H1 (cell line): ENCODE measurements around the gene LIPG. TPM values are rescaled to one million over a fixed set of nuclear protein-coding genes. Genes with fewer than 3 reads are reported as not detected.

Experiments used
- CTCF ChIA-PET: fragments of 300-600 bp; sonication (Branson Sonifier 250); formaldehyde crosslinking; loops from one replicate; lab custom pipeline; 2021; ENCODE audit not compliant: partially characterized antibody; lab: Charles Lee
- POLR2A ChIA-PET: fragments of 300-600 bp; sonication (Branson Sonifier 250); formaldehyde crosslinking; loops from one replicate; lab custom pipeline; 2021; ENCODE audit warnings: inconsistent platforms; ENCODE audit not compliant: partially characterized antibody; lab: Charles Lee
- DNase-seq, 2 experiments: peaks; one replicate each; pipeline versions ENCODE4 v3.0.0 to v3.0.0-alpha.2; 2010 to 2022; ENCODE audit warnings: low spot score in 2 of 2, low read depth in 1 of 2, mixed read lengths in 1 of 2
- FAIRE-seq: peaks from 2 replicates; lab custom pipeline; 2011; peaks lifted over from hg19 to GRCh38; lab: Jason Lieb, UNC
- H2AFZ ChIP-seq: 2 replicates; pipeline ENCODE4 v1.8.1; 2012; ENCODE audit warnings: low read length, inconsistent platforms
- H2AK5ac ChIP-seq: 2 replicates; pipeline ENCODE4 v1.6.1; 2013; ENCODE audit warnings: low read depth, low read length
- H2BK120ac ChIP-seq: replicated peaks from 2 replicates; pipeline ENCODE3; 2013; ENCODE audit warnings: low read depth, low read length, inconsistent platforms
- H2BK12ac ChIP-seq: 2 replicates; pipeline ENCODE4 v1.6.1; 2013; ENCODE audit warnings: low read depth, low read length
- H2BK15ac ChIP-seq: 2 replicates; pipeline ENCODE4 v1.6.1; 2013; ENCODE audit warnings: low read length
- H2BK20ac ChIP-seq: 2 replicates; pipeline ENCODE4 v1.6.1; 2013; ENCODE audit warnings: low read length
- H2BK5ac ChIP-seq: 2 replicates; pipeline ENCODE4 v1.6.1; 2013; ENCODE audit warnings: low read depth, low read length
- H3K14ac ChIP-seq: 2 replicates; pipeline ENCODE4 v1.6.1; 2013; ENCODE audit warnings: inconsistent platforms; ENCODE audit not compliant: insufficient read length
- H3K18ac ChIP-seq: 2 replicates; pipeline ENCODE4 v1.6.1; 2013; ENCODE audit warnings: low read length; ENCODE audit errors: extremely low read depth
- H3K23ac ChIP-seq: 2 replicates; pipeline ENCODE4 v1.6.1; 2013; ENCODE audit warnings: inconsistent platforms; ENCODE audit not compliant: insufficient read length
- H3K23me2 ChIP-seq: 2 replicates; pipeline ENCODE4 v1.6.1; 2013; ENCODE audit warnings: low read depth, low read length
- H3K27ac ChIP-seq: 2 replicates; pipeline ENCODE4 v1.6.1; 2011; ENCODE audit warnings: low read depth, low read length, inconsistent platforms
- H3K27me3 ChIP-seq, 4 experiments: replicated peaks in 1 of 4; 1 replicate in 1 of 4; 2 replicates in 3 of 4; pipeline versions ENCODE4 v1.6.1 to v1.8.1; 2011 to 2013; ENCODE audit warnings: low read length in 3 of 4, mild to moderate bottlenecking in 3 of 4, inconsistent platforms in 2 of 4, mixed read lengths in 2 of 4, moderate library complexity in 1 of 4; ENCODE audit not compliant: control insufficient read depth in 3 of 4, insufficient read depth in 3 of 4; ENCODE audit errors: extremely low read depth in 1 of 4
- H3K36me3 ChIP-seq, 4 experiments: 2 replicates each; pipeline versions ENCODE4 v1.6.1 to v1.8.1; 2011 to 2013; ENCODE audit warnings: mild to moderate bottlenecking in 4 of 4, low read length in 3 of 4, moderate library complexity in 2 of 4, control low read depth in 1 of 4, inconsistent platforms in 1 of 4; ENCODE audit not compliant: insufficient read depth in 4 of 4, control insufficient read depth in 2 of 4
- H3K4ac ChIP-seq: replicated peaks from 2 replicates; pipeline ENCODE3; 2013; ENCODE audit warnings: low read length, low read depth, mixed read lengths, inconsistent platforms; ENCODE audit not compliant: insufficient read length
- H3K4me1 ChIP-seq, 4 experiments: replicated peaks in 1 of 4; 1 replicate in 1 of 4; 2 replicates in 3 of 4; pipeline versions ENCODE4 v1.6.1 to v1.8.1; 2011 to 2013; ENCODE audit warnings: low read length in 3 of 4, inconsistent platforms in 2 of 4, mixed read lengths in 1 of 4; ENCODE audit not compliant: insufficient read depth in 4 of 4, control insufficient read depth in 3 of 4
- H3K4me2 ChIP-seq, 2 experiments: 2 replicates each; pipeline versions ENCODE4 v1.6.1 to v1.8.1; 2011 to 2013; ENCODE audit warnings: low read depth in 2 of 2, low read length in 2 of 2, control low read depth in 1 of 2, inconsistent platforms in 1 of 2, mild to moderate bottlenecking in 1 of 2; ENCODE audit not compliant: insufficient read depth in 1 of 2
- H3K4me3 ChIP-seq, 4 experiments: fragments of 200-600, 300-600 bp in 1 of 4; sonication (generic), shearing (Covaris generic), sonication (Bioruptor Twin) in 1 of 4; 2 replicates each; pipeline versions ENCODE4 v1.5.1 to v1.8.1; 2011 to 2016; ENCODE audit warnings: low read length in 4 of 4, low read depth in 3 of 4, control low read depth in 2 of 4, inconsistent platforms in 2 of 4, mild to moderate bottlenecking in 2 of 4, mixed read lengths in 1 of 4, moderate library complexity in 1 of 4; ENCODE audit not compliant: insufficient read depth in 2 of 4; ENCODE audit errors: extremely low read depth in 1 of 4
- H3K56ac ChIP-seq: replicated peaks from 2 replicates; pipeline ENCODE3; 2013; ENCODE audit warnings: low read depth, mild to moderate bottlenecking, mixed read lengths, low read length, inconsistent platforms; ENCODE audit not compliant: insufficient read length
- H3K79me1 ChIP-seq: 2 replicates; pipeline ENCODE4 v1.6.1; 2013; ENCODE audit warnings: low read depth, low read length, control low read depth
- H3K79me2 ChIP-seq, 2 experiments: 2 replicates each; pipeline versions ENCODE4 v1.6.1 to v1.8.1; 2012 to 2013; ENCODE audit warnings: low read length in 2 of 2, mild to moderate bottlenecking in 2 of 2, inconsistent platforms in 1 of 2; ENCODE audit not compliant: insufficient read depth in 2 of 2, control insufficient read depth in 1 of 2
- H3K9ac ChIP-seq, 4 experiments: replicated peaks in 1 of 4; 1 replicate in 1 of 4; 2 replicates in 3 of 4; pipeline versions ENCODE4 v1.6.1 to v1.8.1; 2011 to 2013; ENCODE audit warnings: low read depth in 3 of 4, low read length in 3 of 4, control low read depth in 2 of 4, mild to moderate bottlenecking in 2 of 4, moderate library complexity in 2 of 4, inconsistent platforms in 1 of 4; ENCODE audit errors: extremely low read depth in 1 of 4
- H3K9me3 ChIP-seq, 2 experiments: 2 replicates each; pipeline versions ENCODE4 v1.6.1 to v1.8.1; 2012 to 2013; ENCODE audit warnings: mild to moderate bottlenecking in 2 of 2, moderate library complexity in 2 of 2, control low read depth in 1 of 2, inconsistent platforms in 1 of 2, low read depth in 1 of 2, low read length in 1 of 2, mixed read lengths in 1 of 2; ENCODE audit not compliant: insufficient read depth in 2 of 2
- H4K20me1 ChIP-seq, 2 experiments: replicated peaks in 1 of 2; 2 replicates each; pipeline versions ENCODE3 to v1.8.1; 2011 to 2013; ENCODE audit warnings: inconsistent platforms in 2 of 2, low read length in 2 of 2, mild to moderate bottlenecking in 1 of 2; ENCODE audit not compliant: insufficient read depth in 2 of 2, control insufficient read depth in 1 of 2
- H4K5ac ChIP-seq: 2 replicates; pipeline ENCODE4 v1.6.1; 2013; ENCODE audit warnings: low read length, low read depth, mixed read lengths, inconsistent platforms; ENCODE audit not compliant: insufficient read length
- H4K8ac ChIP-seq: 2 replicates; pipeline ENCODE4 v1.8.0; 2013; ENCODE audit warnings: mild to moderate bottlenecking, moderate library complexity, low read length, inconsistent platforms; ENCODE audit not compliant: insufficient read depth; ENCODE audit errors: extremely low read depth
- H4K91ac ChIP-seq: replicated peaks from 2 replicates; pipeline ENCODE3; 2013; ENCODE audit warnings: low read length, mixed read lengths, inconsistent platforms; ENCODE audit not compliant: insufficient read length
- E2F6 ChIP-seq: IDR thresholded peaks from 2 replicates; pipeline ENCODE4 v1.6.1; 2012; ENCODE audit warnings: inconsistent platforms
- POLR2A ChIP-seq, 2 experiments: IDR thresholded peaks; 1 replicate in 1 of 2; 2 replicates in 1 of 2; pipeline ENCODE4 v1.6.1; 2011; ENCODE audit warnings: low read depth in 2 of 2, low read length in 2 of 2, mild to moderate bottlenecking in 2 of 2; ENCODE audit errors: control extremely low read depth in 1 of 2
- WGBS, 2 experiments: shearing (Covaris generic) in 1 of 2; methylation state at CpG; one replicate each; pipeline versions ENCODE4 v1.1.6 to v1.1.7; 2013 to 2015; ENCODE audit warnings: low lambda C conversion rate in 2 of 2, mixed read lengths in 2 of 2, inconsistent platforms in 1 of 2, low coverage in 1 of 2, missing lambda C conversion rate in 1 of 2; ENCODE audit not compliant: insufficient replicate concordance in 2 of 2, insufficient coverage in 1 of 2, insufficient read length in 1 of 2; ENCODE audit errors: extremely low coverage in 1 of 2, missing lambda C conversion rate in 1 of 2; 5-methylcytosine and 5-hydroxymethylcytosine counted together
- polyA plus RNA-seq, 7 experiments: library from polyadenylated mRNA; depleted of rRNA in 3 of 7; stranded (reverse) in 5 of 7; unstranded in 2 of 7; fragments of >200 nt in 5 of 7; fragments of 200-250 nt in 2 of 7; gene quantifications; 1 replicate in 5 of 7; 2 replicates in 1 of 7; 4 replicates in 1 of 7; pipeline versions ENCODE4 v1.2.1 to v1.2.3, GENCODE V29; 2011 to 2013; ENCODE audit warnings: missing spikeins in 2 of 7, mixed read lengths in 2 of 7
- total RNA-seq: library from RNA; stranded (reverse); fragmentation: NEBNext Ultra II Directional; extraction: Animal tissue kit (Norgen Biotek cat#: 25700); gene quantifications from 2 replicates; pipeline ENCODE4 v1.2.1, GENCODE V29; 2021

The LIPG gene
- total and polyA plus RNA-seq, 2 of the 8 experiments (the other 6 are each of a cell fraction or from before 2014, with no cell fraction given), result 9.2 to 9.8 TPM

GRCh38 chr18:49640741-49641140 lies 78.9 kb downstream of the LIPG start:
- H3K27ac ChIP-seq, result no peak overlapping the region
- no peaks in the 10 kb centered on the region for H4K20me1 ChIP-seq
- peak; percentile 47; the same call in 1 of the 2 replicates for TF ChIP-seq E2F6
- no peak for TF ChIP-seq POLR2A (IDR thresholded peaks at IDR 0.05; ENCODE audit: control extremely low read depth in 1 of 2, low read depth in 2 of 2, low read length in 2 of 2)
- H3K56ac ChIP-seq, result no peak overlapping the region
- no peak for DNase-seq
- no peaks in the 10 kb centered on the region for H3K79me2 ChIP-seq
- no peaks in the 10 kb centered on the region for H3K27me3 ChIP-seq
- no peak overlapping the region for H3K4ac ChIP-seq
- no peak overlapping the region; a peak in 1 of 7 replicates for H3K9ac ChIP-seq
- H2BK120ac ChIP-seq, result no peak overlapping the region
- H3K4me3 ChIP-seq, result no peak overlapping the region
- H2AFZ ChIP-seq, result peak overlapping the region; percentile 53; the same call in 1 of the 2 replicates
- no peak for FAIRE-seq
- no peak overlapping the region for H3K14ac ChIP-seq
- H3K79me1 ChIP-seq, result no peaks in the 10 kb centered on the region
- 73% methylated on average over 6 of the region's 6 CpGs; no CpG with 5 or more reads in 1 of the 2 experiments for WGBS, 2 experiments
- ChIA-PET POLR2A (no interaction called here), CTCF (interaction anchor here (0.7 to 2.2 kb wide), 8 partner anchors 12 to 130 kb away, joined by 3 to 9 read pairs (median 3); no protein-coding TSS in a partner anchor)
- H3K36me3 ChIP-seq, result no peaks in the 10 kb centered on the region
- no peak overlapping the region for H3K23ac ChIP-seq
- no peak overlapping the region for H4K5ac ChIP-seq
- peaks cover 0 to 3% of the 10 kb centered on the region in 2 experiments; a peak in 1 of 4 replicates for H3K9me3 ChIP-seq
- H2AK5ac ChIP-seq, result no peak overlapping the region
- no peaks in the 10 kb centered on the region for H3K23me2 ChIP-seq
- H2BK5ac ChIP-seq, result no peak overlapping the region
- H2BK20ac ChIP-seq, result no peak overlapping the region
- no peak overlapping the region for H2BK12ac ChIP-seq
- no peak overlapping the region; the same call in 1 of the 2 replicates for H4K8ac ChIP-seq
- no peaks in the 10 kb centered on the region for H3K4me1 ChIP-seq
- no peak overlapping the region for H4K91ac ChIP-seq
- H2BK15ac ChIP-seq, result no peak overlapping the region
- H3K18ac ChIP-seq, result no peak overlapping the region
- H3K4me2 ChIP-seq, result no peak overlapping the region
